HT1080 (cell line): Measurements from ENCODE around the gene RALGPS2. TPM values are rescaled to one million over a fixed set of nuclear protein-coding genes. Genes with fewer than 3 reads are reported as not detected.

Source experiments
- DNase-seq: peaks from one replicate; pipeline ENCODE4 v3.0.0-alpha.2; 2015; ENCODE audit warnings: low read depth
- total RNA-seq: library from RNA; depleted of rRNA; stranded (reverse); fragments of >200 nt; shearing (Covaris generic); gene quantifications from 2 replicates; pipeline ENCODE4 v1.2.3, GENCODE V29; 2014

The RALGPS2 gene
- total RNA-seq, 1 experiment from 2014 or later, result 9.4 TPM

GRCh38 chr1:178864326-178864725 lies 139.3 kb downstream of the RALGPS2 start:
- DNase-seq, result no peak

- peak; percentile 15 for DNase-seq
Observed at GRCh38 chr1:178867670-178868069, 142.6 kb downstream of the RALGPS2 start.

- DNase-seq, result no peak
Observed at GRCh38 chr1:178868706-178869105, 143.7 kb downstream of the RALGPS2 start.

- DNase-seq, result no peak
Observed at GRCh38 chr1:178869119-178869697, 144.2 kb downstream of the RALGPS2 start.

- DNase-seq, result no peak
Observed at GRCh38 chr1:178870221-178870620, 145.2 kb downstream of the RALGPS2 start.

GRCh38 chr1:178870944-178871343 lies 145.9 kb downstream of the RALGPS2 start, which contains the start of gene ANGPTL1:
ANGPTL1 (minus strand) TSS chr1:178871077; CDS start chr1:178865776, 5,301 bp downstream.
- no peak for DNase-seq

- DNase-seq, result no peak
Observed at GRCh38 chr1:178871551-178872320, 146.7 kb downstream of the RALGPS2 start.

GRCh38 chr1:178874966-178875365 lies 149.9 kb downstream of the RALGPS2 start:
- no peak for DNase-seq

GRCh38 chr1:178875936-178876335 lies 150.9 kb downstream of the RALGPS2 start:
- DNase-seq, result no peak

- no peak for DNase-seq
Observed at GRCh38 chr1:178877896-178878295, 152.9 kb downstream of the RALGPS2 start.

GRCh38 chr1:178881950-178882349 lies 156.9 kb downstream of the RALGPS2 start:
- DNase-seq, result no peak

GRCh38 chr1:178885869-178886268 lies 160.8 kb downstream of the RALGPS2 start:
- DNase-seq, result no peak

GRCh38 chr1:178886551-178886950 lies 161.5 kb downstream of the RALGPS2 start:
- no peak for DNase-seq

- no peak for DNase-seq
Observed at GRCh38 chr1:178895928-178896327, 170.9 kb downstream of the RALGPS2 start.

- no peak for DNase-seq
Observed at GRCh38 chr1:178898401-178898800, 173.4 kb downstream of the RALGPS2 start.

GRCh38 chr1:178899402-178899801 lies 174.4 kb downstream of the RALGPS2 start:
- no peak for DNase-seq

GRCh38 chr1:178901482-178902125 lies 176.6 kb downstream of the RALGPS2 start:
- DNase-seq, result no peak

- DNase-seq, result no peak
Observed at GRCh38 chr1:178908358-178908757, 183.3 kb downstream of the RALGPS2 start.

- no peak for DNase-seq
Observed at GRCh38 chr1:178910023-178910422, 185.0 kb downstream of the RALGPS2 start.

GRCh38 chr1:178912597-178912996 lies 187.6 kb downstream of the RALGPS2 start:
- no peak for DNase-seq

GRCh38 chr1:178916448-178917174 lies 191.6 kb downstream of the RALGPS2 start:
- DNase-seq, result no peak

GRCh38 chr1:178918308-178918707 lies 193.3 kb downstream of the RALGPS2 start:
- DNase-seq, result no peak
